HCT116 (cell line): ENCODE measurements around the gene G2E3. TPM values are rescaled to one million over a fixed set of nuclear protein-coding genes. Genes with fewer than 3 reads are reported as not detected.
"Not testable (repeated sequence)": the region's sequence is repeated elsewhere in the genome, so short reads cannot be mapped to it uniquely, and the experiment has no call there.

Experiments used
- ATAC-seq: fragments of 200-7000 bp; cut with Tn5 transposase; 2 replicates; pipeline ENCODE4 v1.9.1; 2020; ENCODE audit warnings: mild to moderate bottlenecking, moderate library complexity
- BruUV-seq: library from RNA; stranded (reverse); fragments of 400-500 nt; replicated peaks from 2 replicates; lab custom pipeline; 2021; lab: Mats Ljungman, UMichigan
- CTCF ChIA-PET: fragments of 300-600 bp; sonication (Branson Sonifier 250); formaldehyde crosslinking; loops from one replicate; lab custom pipeline; 2021; ENCODE audit warnings: antibody characterized with exemption; lab: Charles Lee
- POLR2A ChIA-PET: fragments of 300-600, 350-600 bp; sonication (Branson Sonifier 250); formaldehyde crosslinking; loops from one replicate; lab custom pipeline; 2021; ENCODE audit warnings: antibody characterized with exemption; lab: Charles Lee
- RAD21 ChIA-PET, 2 experiments: fragments of 300-600 bp; sonication (Branson Sonifier 250); formaldehyde crosslinking; loops; one replicate each; lab custom pipeline; 2023; ENCODE audit warnings: low total read pairs in 2 of 2; ENCODE audit not compliant: uncharacterized antibody in 2 of 2, unreplicated experiment in 2 of 2, low non-redundant PET in 1 of 2; lab: Charles Lee
- DNase-seq: peaks from one replicate; pipeline ENCODE4 v3.0.0-alpha.2; 2010; ENCODE audit warnings: low read depth, low spot score
- H2AFZ ChIP-seq: fragments of 200-600 bp; shearing (Covaris generic), sonication (generic); 2 replicates; pipeline ENCODE4 v1.6.1; 2017; ENCODE audit warnings: low read depth, mixed run types, mixed read lengths, antibody characterized with exemption, low read length; ENCODE audit not compliant: poor library complexity, severe bottlenecking
- H3K27ac ChIP-seq: 2 replicates; pipeline ENCODE4 v1.5.1; 2012; ENCODE audit warnings: low read depth, low read length
- H3K27me3 ChIP-seq: fragments of 200-600 bp; sonication (generic); 2 replicates; pipeline ENCODE4 v1.6.1; 2016; ENCODE audit warnings: mixed run types, low read length, mixed read lengths; ENCODE audit not compliant: insufficient read depth
- H3K36me3 ChIP-seq, 2 experiments: fragments of 200-500 bp in 1 of 2; fragments of 200-600 bp in 1 of 2; sonication (Bioruptor generic) in 1 of 2; sonication (generic) in 1 of 2; 2 replicates each; pipeline versions ENCODE4 v1.5.1 to v1.6.1; 2014 to 2016; ENCODE audit warnings: low read length in 2 of 2, inconsistent platforms in 1 of 2, mixed read lengths in 1 of 2, mixed run types in 1 of 2; ENCODE audit not compliant: insufficient read depth in 2 of 2, control insufficient read depth in 1 of 2
- H3K4me1 ChIP-seq, 2 experiments: fragments of 200-600 bp in 1 of 2; sonication (generic) in 1 of 2; 2 replicates each; pipeline versions ENCODE4 v1.5.1 to v1.6.1; 2012 to 2017; ENCODE audit warnings: low read length in 2 of 2, inconsistent platforms in 1 of 2, mild to moderate bottlenecking in 1 of 2, mixed read lengths in 1 of 2, mixed run types in 1 of 2, moderate library complexity in 1 of 2; ENCODE audit not compliant: insufficient read depth in 2 of 2, control insufficient read depth in 1 of 2
- H3K4me2 ChIP-seq: fragments of 200-600 bp; sonication (generic); 2 replicates; pipeline ENCODE4 v1.6.1; 2017; ENCODE audit warnings: mixed run types, low read length, mixed read lengths
- H3K4me3 ChIP-seq, 2 experiments: fragments of 200-600 bp in 1 of 2; sonication (generic) in 1 of 2; replicated peaks in 1 of 2; 2 replicates each; pipeline ENCODE4 v1.5.1; 2011 to 2016; ENCODE audit warnings: low read length in 2 of 2, control low read depth in 1 of 2, low read depth in 1 of 2, mild to moderate bottlenecking in 1 of 2, mixed read lengths in 1 of 2, mixed run types in 1 of 2
- H3K79me2 ChIP-seq: fragments of 200-600 bp; sonication (generic); 2 replicates; pipeline ENCODE4 v1.6.1; 2017; ENCODE audit warnings: mild to moderate bottlenecking, mixed run types, low read length, moderate library complexity, mixed read lengths; ENCODE audit not compliant: insufficient read depth
- H3K9ac ChIP-seq: fragments of 200-600 bp; sonication (generic); 2 replicates; pipeline ENCODE4 v1.6.1; 2016; ENCODE audit warnings: low read length, mixed read lengths
- H3K9me2 ChIP-seq: fragments of 200-600 bp; sonication (generic), shearing (Covaris generic); 2 replicates; pipeline ENCODE4 v1.6.1; 2017; ENCODE audit warnings: mixed run types, mild to moderate bottlenecking, moderate library complexity; ENCODE audit not compliant: insufficient read depth
- H3K9me3 ChIP-seq, 2 experiments: fragments of 200-500 bp in 1 of 2; fragments of 200-600 bp in 1 of 2; sonication (Bioruptor generic) in 1 of 2; sonication (generic) in 1 of 2; 2 replicates each; pipeline ENCODE4 v1.6.1; 2014 to 2017; ENCODE audit warnings: low read length in 2 of 2, mixed read lengths in 2 of 2, inconsistent platforms in 1 of 2, low read depth in 1 of 2, mild to moderate bottlenecking in 1 of 2, mixed run types in 1 of 2, moderate library complexity in 1 of 2; ENCODE audit not compliant: control insufficient read depth in 1 of 2, insufficient read depth in 1 of 2
- H4K20me1 ChIP-seq: fragments of 200-600 bp; sonication (generic), shearing (Covaris generic); 2 replicates; pipeline ENCODE4 v1.6.1; 2017; ENCODE audit warnings: mixed run types, mild to moderate bottlenecking, moderate library complexity; ENCODE audit not compliant: insufficient read depth
- ATF3 ChIP-seq: IDR thresholded peaks from 2 replicates; pipeline ENCODE4 v1.6.1; 2012
- CEBPB ChIP-seq: IDR thresholded peaks from 2 replicates; pipeline ENCODE4 v1.6.1; 2012; ENCODE audit warnings: low read depth
- EGR1 ChIP-seq: IDR thresholded peaks from 2 replicates; pipeline ENCODE4 v1.6.1; 2012; ENCODE audit warnings: low read depth
- JUND ChIP-seq: IDR thresholded peaks from 2 replicates; pipeline ENCODE4 v1.6.1; 2012
- POLR2A ChIP-seq: IDR thresholded peaks from 2 replicates; pipeline ENCODE4 v1.7.0; 2011; ENCODE audit warnings: borderline replicate concordance; ENCODE audit not compliant: insufficient read depth, insufficient read length; ENCODE audit errors: extremely low read depth
- POLR2AphosphoS5 ChIP-seq: IDR thresholded peaks from 2 replicates; pipeline ENCODE4 v1.6.1; 2011; ENCODE audit warnings: mild to moderate bottlenecking, low read depth, low read length, moderate library complexity
- RAD21 ChIP-seq: IDR thresholded peaks from 2 replicates; pipeline ENCODE4 v1.6.1; 2012; ENCODE audit warnings: low read depth, mild to moderate bottlenecking
- REST ChIP-seq: IDR thresholded peaks from 2 replicates; pipeline ENCODE4 v1.6.1; 2012; ENCODE audit warnings: low read depth
- SIN3A ChIP-seq: IDR thresholded peaks from 2 replicates; pipeline ENCODE4 v1.6.1; 2012; ENCODE audit warnings: low read depth
- SP1 ChIP-seq: IDR thresholded peaks from 2 replicates; pipeline ENCODE4 v1.6.1; 2012; ENCODE audit warnings: low read depth
- SRF ChIP-seq: IDR thresholded peaks from 2 replicates; pipeline ENCODE4 v1.6.1; 2012; ENCODE audit warnings: low read depth
- TCF7L2 ChIP-seq: IDR thresholded peaks from 2 replicates; pipeline ENCODE4 v1.7.0; 2011; ENCODE audit warnings: borderline replicate concordance, inconsistent platforms; ENCODE audit not compliant: insufficient read depth, insufficient read length; ENCODE audit errors: extremely low read depth
- YY1 ChIP-seq: IDR thresholded peaks from 2 replicates; pipeline ENCODE4 v1.6.1; 2011; ENCODE audit warnings: low read length, low read depth, moderate library complexity, mild to moderate bottlenecking; ENCODE audit not compliant: insufficient replicate concordance; ENCODE audit errors: extremely low read depth
- ZNF274 ChIP-seq: fragments of 200-500 bp; sonication (Bioruptor generic); IDR thresholded peaks from 2 replicates; pipeline ENCODE4 v1.6.1; 2014; ENCODE audit warnings: mild to moderate bottlenecking, low read depth, low read length, inconsistent platforms
- intact Hi-C: fragments of 100-400 bp; cut with micrococcal nuclease; formaldehyde crosslinking; loops from 2 replicates; pipeline ENCODE4 v1.10.0; 2022
- total RNA-seq: library from RNA; stranded (reverse); gene quantifications from one replicate; pipeline ENCODE4 v1.2.1, GENCODE V29; 2021; ENCODE audit not compliant: unreplicated experiment
- TF ChIP-seq, protein P1 (sequence below), 3 experiments: fragments of 200-600 bp in 1 of 3; sonication (generic) in 1 of 3; IDR thresholded peaks in 2 of 3; conservative IDR thresholded peaks in 1 of 3; 2 replicates each; pipeline ENCODE4 v1.5.1; 2012 to 2017; ENCODE audit warnings: low read depth in 2 of 3, low read length in 2 of 3, antibody characterized with exemption in 1 of 3, borderline replicate concordance in 1 of 3, control low read depth in 1 of 3, mild to moderate bottlenecking in 1 of 3, mixed read lengths in 1 of 3, mixed run types in 1 of 3, moderate library complexity in 1 of 3; ENCODE audit not compliant: insufficient read depth in 1 of 3

Gene G2E3
- total RNA-seq, 1 experiment from 2014 or later, result 47.0 TPM

DNA sequence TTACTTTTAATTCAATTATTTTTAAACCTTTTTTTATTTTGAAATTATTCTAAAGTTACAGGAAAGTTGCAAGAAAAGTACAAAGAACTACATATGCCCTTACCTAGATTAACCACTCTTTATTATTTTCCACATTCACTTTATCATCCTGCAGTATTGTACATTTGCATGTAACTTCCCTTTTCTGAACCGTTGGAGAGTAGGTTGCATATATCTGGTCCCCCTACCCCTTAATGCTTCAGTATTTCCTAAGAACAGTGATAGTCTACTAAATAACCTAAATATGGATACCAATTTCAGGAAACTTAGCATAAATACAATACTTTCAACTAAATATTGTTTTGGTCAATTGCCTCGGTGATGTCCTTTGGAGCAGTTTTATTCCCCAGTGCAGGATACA, 15.0 kb downstream of the G2E3 start:
- TF ChIP-seq RAD21, result no peak
- TF ChIP-seq, protein P1, sequence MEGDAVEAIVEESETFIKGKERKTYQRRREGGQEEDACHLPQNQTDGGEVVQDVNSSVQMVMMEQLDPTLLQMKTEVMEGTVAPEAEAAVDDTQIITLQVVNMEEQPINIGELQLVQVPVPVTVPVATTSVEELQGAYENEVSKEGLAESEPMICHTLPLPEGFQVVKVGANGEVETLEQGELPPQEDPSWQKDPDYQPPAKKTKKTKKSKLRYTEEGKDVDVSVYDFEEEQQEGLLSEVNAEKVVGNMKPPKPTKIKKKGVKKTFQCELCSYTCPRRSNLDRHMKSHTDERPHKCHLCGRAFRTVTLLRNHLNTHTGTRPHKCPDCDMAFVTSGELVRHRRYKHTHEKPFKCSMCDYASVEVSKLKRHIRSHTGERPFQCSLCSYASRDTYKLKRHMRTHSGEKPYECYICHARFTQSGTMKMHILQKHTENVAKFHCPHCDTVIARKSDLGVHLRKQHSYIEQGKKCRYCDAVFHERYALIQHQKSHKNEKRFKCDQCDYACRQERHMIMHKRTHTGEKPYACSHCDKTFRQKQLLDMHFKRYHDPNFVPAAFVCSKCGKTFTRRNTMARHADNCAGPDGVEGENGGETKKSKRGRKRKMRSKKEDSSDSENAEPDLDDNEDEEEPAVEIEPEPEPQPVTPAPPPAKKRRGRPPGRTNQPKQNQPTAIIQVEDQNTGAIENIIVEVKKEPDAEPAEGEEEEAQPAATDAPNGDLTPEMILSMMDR (IDR thresholded peaks at IDR 0.05 in 2 of 3, conservative IDR thresholded peaks at IDR 0.05 in 1 of 3; ENCODE audit: borderline replicate concordance in 1 of 3, insufficient read depth in 1 of 3, low read depth in 2 of 3, low read length in 2 of 3), result no peak
- no peak for TF ChIP-seq REST
- no peak for TF ChIP-seq YY1
- TF ChIP-seq JUND, result no peak
- TF ChIP-seq POLR2A, result no peak
- no peak for TF ChIP-seq SP1
- no peak for TF ChIP-seq POLR2AphosphoS5
- no peak for TF ChIP-seq SIN3A
- no peak for TF ChIP-seq ATF3
- TF ChIP-seq CEBPB, result no peak
- TF ChIP-seq EGR1, result no peak
- TF ChIP-seq SRF, result no peak
- no peak for TF ChIP-seq TCF7L2
- TF ChIP-seq ZNF274, result no peak
- Histone ChIP-seq H3K36me3 (no peaks in the 10 kb centered on the region), H3K9me2 (no peaks in the 10 kb centered on the region), H2AFZ (no peak overlapping the region), H3K79me2 (peaks cover 100% of the 10 kb centered on the region), H3K4me3 (no peak overlapping the region), H3K9ac (no peak overlapping the region), H3K27me3 (no peaks in the 10 kb centered on the region), H3K27ac (no peak overlapping the region), H3K4me1 (no peaks in the 10 kb centered on the region), H3K9me3 (no peaks in the 10 kb centered on the region), H3K4me2 (no peak overlapping the region), H4K20me1 (peaks cover 30% of the 10 kb centered on the region; the same call in 1 of the 2 replicates)
- CTCF ChIA-PET, result no interaction called here
- intact Hi-C loops, result no loop called here
- DNase-seq (no peak), ATAC-seq (no peak)
- POLR2A ChIA-PET, result no interaction called here
- no TSS peak for BruUV-seq
- RAD21 ChIA-PET, result no interaction called here

DNA sequence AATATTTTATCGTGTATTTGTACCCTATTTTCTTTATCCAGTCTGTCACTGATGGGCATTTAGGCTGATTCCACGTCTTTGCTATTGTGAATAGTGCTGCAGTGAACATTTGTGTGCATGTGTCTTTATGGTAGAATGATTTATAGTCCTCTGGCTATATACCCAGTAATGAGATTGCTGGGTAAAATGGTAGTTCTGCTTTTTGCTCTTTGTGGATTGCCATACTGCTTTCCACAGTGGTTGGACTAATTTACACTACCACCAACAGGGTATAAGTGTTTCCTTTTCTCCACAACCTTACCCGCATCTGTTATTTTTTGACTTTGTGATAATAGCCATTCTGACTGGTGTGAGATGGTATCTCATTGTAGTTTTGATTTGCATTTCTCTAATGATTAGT, 15.8 kb downstream of the G2E3 start:
- CTCF ChIA-PET, H3K4me2 ChIP-seq, RAD21 ChIA-PET, H3K9me2 ChIP-seq, H3K27ac ChIP-seq, H3K36me3 ChIP-seq, H2AFZ ChIP-seq, intact Hi-C loops, H3K4me1 ChIP-seq, H3K4me3 ChIP-seq, DNase-seq, BruUV-seq, ATAC-seq, POLR2A ChIA-PET, H3K27me3 ChIP-seq, H3K9ac ChIP-seq, H3K9me3 ChIP-seq: not testable (repeated sequence)
- Histone ChIP-seq H3K79me2 (peaks cover 100% of the 10 kb centered on the region), H4K20me1 (peaks cover 31% of the 10 kb centered on the region; the same call in 1 of the 2 replicates)
